ENCODE data around the gene CHCHD2.
"Not testable (repeated sequence)": the region's sequence is repeated elsewhere in the genome, so short reads cannot be mapped to it uniquely, and the experiment has no call there.

The CHCHD2 gene

DNA sequence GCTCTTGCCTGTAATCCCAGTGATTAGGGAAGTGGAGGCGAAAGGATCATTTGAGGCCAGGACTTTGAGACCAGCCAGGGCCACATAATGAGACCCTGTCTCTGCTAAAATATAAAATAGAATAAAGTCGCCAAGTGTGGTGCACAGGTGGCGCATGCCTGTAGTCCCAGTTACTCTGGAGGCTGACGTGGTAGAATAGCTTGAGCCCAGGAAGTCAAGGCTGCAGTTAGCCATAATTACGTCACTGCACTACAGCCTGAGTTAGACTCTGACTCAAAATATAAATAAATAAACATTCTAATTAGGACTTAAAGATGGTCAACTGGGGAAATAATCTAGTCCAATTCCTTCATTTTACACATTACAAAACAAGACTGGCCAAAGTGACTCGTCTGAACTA is 768 bp downstream of the CHCHD2 start:
- peak overlapping the region; percentile 84 for H3K4me3 ChIP-seq (ENCODE audit: low read length)

DNA sequence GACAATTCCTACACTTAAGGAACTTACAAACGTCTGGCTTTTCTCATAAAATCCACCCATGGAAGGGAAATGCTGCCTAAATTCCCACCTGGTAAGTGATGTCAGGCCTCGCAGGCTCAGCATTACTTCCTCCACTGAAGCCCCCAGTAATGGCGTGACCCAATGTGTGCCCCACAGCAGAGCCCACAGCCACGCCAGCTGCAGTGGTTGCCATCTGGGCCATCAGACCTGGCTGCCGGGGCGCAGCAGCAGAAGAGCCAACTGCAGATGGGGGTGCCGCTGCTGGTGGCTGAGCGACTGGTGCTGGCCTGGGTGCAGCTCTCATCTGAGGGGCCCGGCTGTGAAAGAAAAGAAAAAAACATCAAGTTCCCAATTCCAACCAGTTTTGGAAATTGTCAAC is 2.1 kb downstream of the CHCHD2 start:
- not testable (repeated sequence) for H3K27me3 ChIP-seq (ENCODE audit: insufficient read depth, low read length); H3K9ac ChIP-seq (ENCODE audit: low read depth, low read length); H3K4me3 ChIP-seq (ENCODE audit: low read length); H3K4me1 ChIP-seq (ENCODE audit: insufficient read depth, low read length); H3K27ac ChIP-seq (ENCODE audit: low read depth, low read length)
- H3K9me3 ChIP-seq (ENCODE audit: insufficient read depth, low read depth, low read length) = peaks cover 18% of the 10 kb centered on the region
- peaks cover 43% of the 10 kb centered on the region for H3K36me3 ChIP-seq (ENCODE audit: insufficient read depth, low read length)
- 94% methylated on average over 9 of the region's 9 CpGs for WGBS

More for the DNA sequence above, 768 bp downstream of the CHCHD2 start:
- H3K9ac ChIP-seq (ENCODE audit: low read depth, low read length) = peak overlapping the region; percentile 83
- H3K4me1 ChIP-seq (ENCODE audit: insufficient read depth, low read length) = no peaks in the 10 kb centered on the region
- H3K9me3 ChIP-seq (ENCODE audit: insufficient read depth, low read depth, low read length) = peaks cover 18% of the 10 kb centered on the region
- 0 out of 2 replicates have a peak overlapping the region, but pooled peaks have one; percentile 86 for H3K27ac ChIP-seq (ENCODE audit: low read depth, low read length)
- H3K36me3 ChIP-seq (ENCODE audit: insufficient read depth, low read length) = peaks cover 35% of the 10 kb centered on the region
- WGBS = 39% methylated on average over 6 of the region's 6 CpGs
- H3K27me3 ChIP-seq (ENCODE audit: insufficient read depth, low read length) = no peaks in the 10 kb centered on the region

DNA sequence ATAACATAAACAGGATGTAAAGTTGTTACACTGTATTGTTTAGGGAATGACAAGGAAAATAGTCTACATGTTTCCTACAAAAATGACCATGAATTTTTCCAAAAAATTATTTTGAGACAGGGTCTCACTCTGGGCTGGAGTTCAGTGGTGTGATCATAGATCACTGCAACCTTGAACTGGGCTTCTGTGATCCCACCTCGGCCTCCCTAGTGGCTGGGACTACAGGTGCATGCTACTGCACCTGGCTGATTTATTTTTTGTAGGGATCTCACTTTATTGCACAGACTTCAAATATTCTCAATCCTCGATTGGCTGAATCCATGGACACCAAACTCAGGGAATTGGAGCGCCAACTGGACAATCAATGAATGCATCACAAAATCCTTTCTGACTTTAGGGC is 6.6 kb downstream of the CHCHD2 start:
- no peaks in the 10 kb centered on the region for H3K4me1 ChIP-seq (ENCODE audit: insufficient read depth, low read length)
- H3K36me3 ChIP-seq (ENCODE audit: insufficient read depth, low read length) = peaks cover 43% of the 10 kb centered on the region
- H3K9me3 ChIP-seq (ENCODE audit: insufficient read depth, low read depth, low read length) = no peaks in the 10 kb centered on the region
- 93% methylated on average over 3 of the region's 3 CpGs for WGBS
- no peaks in the 10 kb centered on the region for H3K27me3 ChIP-seq (ENCODE audit: insufficient read depth, low read length)
- no peak overlapping the region for H3K27ac ChIP-seq (ENCODE audit: low read depth, low read length)
- no peak overlapping the region for H3K4me3 ChIP-seq (ENCODE audit: low read length)
- no peak overlapping the region for H3K9ac ChIP-seq (ENCODE audit: low read depth, low read length)

DNA sequence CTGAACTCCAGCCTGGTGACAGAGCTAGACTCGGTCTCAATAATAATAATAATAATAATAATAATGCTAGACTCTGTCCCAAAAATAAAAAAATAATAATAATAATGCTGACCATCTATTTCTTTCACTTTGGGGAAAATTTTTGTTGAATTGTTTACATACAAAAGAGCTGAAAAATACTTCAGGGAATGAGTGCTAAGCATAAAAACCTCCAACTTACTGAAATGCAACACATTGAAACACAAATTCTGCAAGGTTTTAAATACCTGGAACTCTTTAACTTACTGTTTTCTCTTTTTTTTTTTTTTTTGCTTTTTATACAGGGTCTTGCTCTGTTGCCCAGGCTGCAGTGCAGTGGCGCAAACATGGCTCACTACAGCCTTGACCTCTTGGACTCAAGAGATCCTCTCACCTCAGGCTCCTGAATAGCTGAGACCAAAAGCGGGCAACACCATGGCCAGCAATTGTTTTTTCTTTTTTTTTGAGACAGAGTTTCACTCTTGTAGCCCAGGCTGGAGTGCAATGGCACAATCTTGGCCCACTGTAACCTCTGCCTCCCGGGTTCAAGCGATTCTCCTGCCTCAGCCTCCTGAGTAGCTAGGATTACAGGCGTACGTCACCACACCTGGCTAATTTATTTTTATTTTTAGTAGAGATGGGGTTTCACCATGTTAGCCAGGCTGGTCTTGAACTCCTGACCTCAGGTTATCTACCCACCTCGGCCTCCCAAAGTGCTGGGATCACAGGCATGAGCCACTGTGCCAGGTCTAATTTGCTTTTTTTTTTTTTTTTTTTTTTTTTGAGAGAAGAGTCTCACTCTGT is 7.9 kb downstream of the CHCHD2 start:
- 96% methylated on average over 6 of the region's 8 CpGs for WGBS
- H3K27me3 ChIP-seq (ENCODE audit: insufficient read depth, low read length); H3K9ac ChIP-seq (ENCODE audit: low read depth, low read length); H3K27ac ChIP-seq (ENCODE audit: low read depth, low read length); H3K4me3 ChIP-seq (ENCODE audit: low read length); H3K9me3 ChIP-seq (ENCODE audit: insufficient read depth, low read depth, low read length); H3K4me1 ChIP-seq (ENCODE audit: insufficient read depth, low read length): not testable (repeated sequence)
- peaks cover 35% of the 10 kb centered on the region for H3K36me3 ChIP-seq (ENCODE audit: insufficient read depth, low read length)

DNA sequence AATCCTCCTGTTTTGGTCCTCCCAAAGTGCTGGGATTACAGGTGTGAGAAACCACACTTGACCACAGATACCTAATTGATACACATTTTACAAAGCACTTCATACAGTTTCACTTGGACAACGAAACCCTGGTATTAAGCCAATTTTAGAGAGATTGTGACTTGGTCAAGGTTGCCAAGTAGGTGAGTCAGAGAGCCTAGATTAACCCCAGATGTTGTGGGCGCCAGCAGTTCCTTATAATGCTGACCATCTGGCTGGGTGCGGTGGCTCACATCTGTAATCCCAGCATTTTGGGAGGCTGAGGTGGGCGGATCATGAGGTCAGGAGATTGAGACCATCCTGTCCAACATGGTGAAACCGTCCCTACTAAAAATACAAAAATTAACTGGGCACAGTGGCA is 8.6 kb downstream of the CHCHD2 start:
- no peaks in the 10 kb centered on the region for H3K27me3 ChIP-seq (ENCODE audit: insufficient read depth, low read length)
- peaks cover 28% of the 10 kb centered on the region for H3K36me3 ChIP-seq (ENCODE audit: insufficient read depth, low read length)
- no peak overlapping the region for H3K9ac ChIP-seq (ENCODE audit: low read depth, low read length)
- H3K4me1 ChIP-seq (ENCODE audit: insufficient read depth, low read length) = no peaks in the 10 kb centered on the region
- no peaks in the 10 kb centered on the region for H3K9me3 ChIP-seq (ENCODE audit: insufficient read depth, low read depth, low read length)
- no peak overlapping the region for H3K4me3 ChIP-seq (ENCODE audit: low read length)
- WGBS = 97% methylated on average over 5 of the region's 5 CpGs
- H3K27ac ChIP-seq (ENCODE audit: low read depth, low read length) = no peak overlapping the region

DNA sequence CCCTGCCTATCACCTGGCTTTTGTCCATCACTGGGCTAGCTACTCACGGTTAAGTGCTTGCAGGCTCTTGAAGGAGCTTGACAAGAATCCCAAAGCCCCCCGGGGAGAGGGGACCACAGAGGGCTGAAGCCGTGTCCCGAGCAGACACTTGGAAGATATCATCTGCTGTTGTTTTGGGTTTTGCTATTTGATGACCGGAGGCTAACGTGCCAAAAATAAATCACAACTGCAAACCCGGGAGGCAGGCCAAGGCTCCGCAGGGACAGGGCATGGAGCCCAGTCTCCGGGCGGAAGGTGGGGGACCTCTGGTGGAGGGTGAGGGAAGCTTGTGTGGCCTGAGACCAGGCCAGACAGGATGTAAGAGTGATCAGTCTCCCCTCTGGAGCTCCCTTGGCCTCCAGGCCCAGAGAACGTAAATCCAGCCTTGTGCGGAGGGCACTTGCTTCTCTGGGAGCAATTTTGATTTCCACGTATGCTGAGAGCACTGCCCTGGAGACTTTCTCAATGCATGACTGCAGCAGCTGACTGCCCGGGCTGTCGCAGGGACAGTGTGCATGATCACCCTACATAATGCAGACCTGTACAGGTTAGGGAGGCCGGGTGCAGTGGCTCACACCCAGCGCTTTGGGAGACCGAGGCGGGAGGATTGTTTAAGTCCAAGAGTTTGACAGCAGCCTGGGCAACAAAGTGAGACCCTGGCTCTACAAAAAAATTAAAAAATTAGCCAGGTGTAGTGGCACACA is 13.3 kb downstream of the CHCHD2 start, which contains the start of gene PHKG1:
TSS of gene PHKG1 (minus strand) at position 164 of the 743 bp plus-strand sequence. CDS start 4,011 bp downstream, outside the sequence.
- Histone ChIP-seq H3K27ac (ENCODE audit: low read depth, low read length) (no peak within 1 kb of the TSS), H3K4me3 (ENCODE audit: low read length) (no peak within 1 kb of the TSS), H3K36me3 (ENCODE audit: insufficient read depth, low read length) (no peaks in the 10 kb centered on the region), H3K4me1 (ENCODE audit: insufficient read depth, low read length) (no peaks in the 10 kb centered on the region), H3K27me3 (ENCODE audit: insufficient read depth, low read length) (no peaks in the 10 kb centered on the region), H3K9ac (ENCODE audit: low read depth, low read length) (no peak within 1 kb of the TSS), H3K9me3 (ENCODE audit: insufficient read depth, low read depth, low read length) (no peaks in the 10 kb centered on the region)
- 88% methylated on average over 19 of the region's 19 CpGs for WGBS

DNA sequence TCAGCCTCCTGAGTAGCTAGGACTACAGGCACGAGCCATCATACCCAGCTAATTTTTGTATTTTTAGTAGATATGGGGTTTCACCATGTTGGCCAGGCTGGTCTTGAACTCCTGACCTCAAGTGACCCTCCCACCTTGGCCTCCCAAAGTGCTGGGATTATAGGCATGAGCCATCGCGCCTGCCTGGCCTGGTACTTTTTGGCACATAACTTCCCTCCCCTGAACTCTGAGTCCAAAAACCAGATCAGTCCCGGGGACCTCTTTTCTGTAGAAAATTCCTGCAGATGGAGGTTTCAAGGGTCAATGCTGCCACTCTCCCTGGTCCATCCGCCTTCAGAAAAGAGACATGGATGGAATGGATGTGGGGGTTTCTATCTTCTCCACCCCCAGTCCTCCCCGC is 13.9 kb downstream of the CHCHD2 start:
- not testable (repeated sequence) for H3K9ac ChIP-seq (ENCODE audit: low read depth, low read length); H3K4me3 ChIP-seq (ENCODE audit: low read length)
- WGBS = 94% methylated on average over 5 of the region's 6 CpGs

DNA sequence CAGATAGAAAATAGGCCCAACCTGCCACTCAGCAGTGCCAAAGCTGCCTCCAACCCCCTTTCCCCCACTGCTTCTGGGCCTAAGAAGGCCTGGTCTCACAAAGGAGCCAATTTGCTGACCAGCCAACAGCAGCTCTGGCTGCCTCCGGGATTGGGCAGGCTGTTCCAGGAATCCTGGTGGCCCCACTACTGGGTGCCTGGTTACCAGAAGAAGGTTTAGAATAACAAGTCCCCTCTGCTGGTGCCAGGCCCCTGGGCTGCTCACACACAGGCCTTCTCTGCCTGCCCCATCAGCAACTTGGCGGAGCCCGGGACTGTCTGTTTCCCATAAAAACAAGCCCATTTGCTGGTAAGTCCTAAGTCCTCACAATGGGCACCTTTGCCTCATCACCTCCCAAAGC is 14.7 kb downstream of the CHCHD2 start:
- WGBS = 94% methylated on average over 3 of the region's 3 CpGs
- Histone ChIP-seq H3K27me3 (ENCODE audit: insufficient read depth, low read length) (no peaks in the 10 kb centered on the region), H3K36me3 (ENCODE audit: insufficient read depth, low read length) (no peaks in the 10 kb centered on the region), H3K27ac (ENCODE audit: low read depth, low read length) (no peak overlapping the region), H3K9me3 (ENCODE audit: insufficient read depth, low read depth, low read length) (no peaks in the 10 kb centered on the region), H3K4me3 (ENCODE audit: low read length) (no peak overlapping the region), H3K4me1 (ENCODE audit: insufficient read depth, low read length) (no peaks in the 10 kb centered on the region), H3K9ac (ENCODE audit: low read depth, low read length) (no peak overlapping the region)

More for the DNA sequence above, 13.9 kb downstream of the CHCHD2 start:
- not testable (repeated sequence) for H3K9me3 ChIP-seq (ENCODE audit: insufficient read depth, low read depth, low read length); H3K27ac ChIP-seq (ENCODE audit: low read depth, low read length); H3K36me3 ChIP-seq (ENCODE audit: insufficient read depth, low read length); H3K27me3 ChIP-seq (ENCODE audit: insufficient read depth, low read length); H3K4me1 ChIP-seq (ENCODE audit: insufficient read depth, low read length)

DNA sequence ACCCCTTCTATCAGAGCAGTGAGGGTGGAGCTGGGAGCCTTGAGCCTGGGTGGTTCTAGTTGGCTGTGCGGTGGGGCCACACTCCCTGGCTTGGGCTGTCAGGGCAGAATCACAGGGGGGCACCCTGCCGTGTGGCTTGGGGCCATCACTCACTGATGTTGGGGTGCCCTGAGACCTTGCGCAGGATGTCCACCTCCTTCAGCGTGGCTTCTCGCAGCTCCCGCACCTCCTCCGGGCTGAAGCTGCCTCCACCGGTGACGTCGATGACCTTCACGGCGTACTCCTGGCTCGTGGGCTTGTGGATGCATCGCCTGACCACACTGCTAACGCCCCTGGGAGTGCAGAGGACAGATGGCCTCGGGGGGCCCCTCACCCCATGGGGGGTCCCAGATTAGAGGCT is 18.8 kb downstream of the CHCHD2 start:
- Histone ChIP-seq H3K27me3 (ENCODE audit: insufficient read depth, low read length) (no peaks in the 10 kb centered on the region), H3K27ac (ENCODE audit: low read depth, low read length) (no peak overlapping the region), H3K9me3 (ENCODE audit: insufficient read depth, low read depth, low read length) (no peaks in the 10 kb centered on the region), H3K36me3 (ENCODE audit: insufficient read depth, low read length) (no peaks in the 10 kb centered on the region), H3K4me3 (ENCODE audit: low read length) (no peak overlapping the region), H3K9ac (ENCODE audit: low read depth, low read length) (no peak overlapping the region), H3K4me1 (ENCODE audit: insufficient read depth, low read length) (no peaks in the 10 kb centered on the region)
- 95% methylated on average over 16 of the region's 16 CpGs for WGBS

DNA sequence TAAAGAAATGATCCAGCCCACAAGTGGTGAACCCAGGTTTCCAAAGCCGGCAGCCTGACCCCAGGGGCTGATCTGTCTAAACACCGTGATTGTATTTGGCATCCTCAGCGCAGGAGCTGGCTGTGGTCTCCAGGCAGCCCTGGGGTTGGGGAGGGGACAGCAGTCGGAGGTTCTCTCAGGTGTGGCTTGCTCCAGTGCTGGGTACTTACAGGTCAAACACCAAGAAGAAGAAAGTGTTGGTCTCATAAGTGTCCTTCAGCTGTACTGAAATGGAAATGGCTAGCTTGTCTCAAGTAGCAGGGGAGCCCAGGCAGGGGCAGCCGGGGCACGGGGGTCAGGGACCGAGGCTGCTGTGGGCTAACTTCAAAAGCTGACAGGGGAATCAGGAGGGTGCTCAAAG is 19.5 kb downstream of the CHCHD2 start:
- Histone ChIP-seq H3K9me3 (ENCODE audit: insufficient read depth, low read depth, low read length) (no peaks in the 10 kb centered on the region), H3K9ac (ENCODE audit: low read depth, low read length) (no peak overlapping the region), H3K4me3 (ENCODE audit: low read length) (no peak overlapping the region), H3K27me3 (ENCODE audit: insufficient read depth, low read length) (no peaks in the 10 kb centered on the region), H3K36me3 (ENCODE audit: insufficient read depth, low read length) (0 out of 2 replicates have a peak, but pooled peaks cover 1% of the 10 kb centered on the region), H3K27ac (ENCODE audit: low read depth, low read length) (no peak overlapping the region), H3K4me1 (ENCODE audit: insufficient read depth, low read length) (no peaks in the 10 kb centered on the region)
- 94% methylated on average over 7 of the region's 7 CpGs for WGBS

DNA sequence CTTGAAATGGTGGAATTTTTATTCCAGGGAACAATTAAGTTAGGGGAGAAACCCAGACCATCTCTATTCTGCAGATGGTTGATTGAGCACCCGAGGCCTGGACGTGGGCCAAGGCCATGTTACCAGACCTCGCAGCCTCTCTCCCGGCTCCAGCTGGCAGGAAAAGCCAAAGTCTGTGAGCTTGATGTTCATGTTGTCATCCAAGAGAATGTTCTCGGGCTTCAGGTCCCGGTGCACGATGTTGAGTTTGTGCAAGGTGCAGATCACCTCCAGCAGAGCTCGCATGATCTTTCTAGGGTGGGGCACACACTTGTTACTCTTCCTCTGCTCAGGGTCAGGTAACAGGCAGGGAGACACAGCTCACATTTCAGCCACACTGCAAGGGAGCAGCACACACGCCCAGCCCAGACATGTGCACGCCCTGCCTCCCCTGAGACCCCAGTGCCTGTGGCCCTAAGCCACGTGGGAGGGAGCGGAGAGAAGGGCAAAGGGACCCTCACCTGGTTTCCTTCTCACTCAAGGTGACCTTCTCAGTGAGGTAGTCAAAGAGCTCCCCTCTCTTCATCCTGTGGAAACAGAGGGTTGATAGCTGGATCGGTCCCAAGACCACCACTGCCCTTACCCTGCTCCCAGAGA is 23.0 kb downstream of the CHCHD2 start:
- H3K27ac ChIP-seq (ENCODE audit: low read depth, low read length) = no peak overlapping the region
- no peaks in the 10 kb centered on the region for H3K4me1 ChIP-seq (ENCODE audit: insufficient read depth, low read length)
- no peak overlapping the region for H3K9ac ChIP-seq (ENCODE audit: low read depth, low read length)
- no peaks in the 10 kb centered on the region for H3K27me3 ChIP-seq (ENCODE audit: insufficient read depth, low read length)
- no peaks in the 10 kb centered on the region for H3K9me3 ChIP-seq (ENCODE audit: insufficient read depth, low read depth, low read length)
- peaks cover 22% of the 10 kb centered on the region for H3K36me3 ChIP-seq (ENCODE audit: insufficient read depth, low read length)
- WGBS = 92% methylated on average over 13 of the region's 13 CpGs
- no peak overlapping the region for H3K4me3 ChIP-seq (ENCODE audit: low read length)

Data from HUES64 (cell line).